ENCODE results near the gene EMID1.

Gene EMID1

DNA sequence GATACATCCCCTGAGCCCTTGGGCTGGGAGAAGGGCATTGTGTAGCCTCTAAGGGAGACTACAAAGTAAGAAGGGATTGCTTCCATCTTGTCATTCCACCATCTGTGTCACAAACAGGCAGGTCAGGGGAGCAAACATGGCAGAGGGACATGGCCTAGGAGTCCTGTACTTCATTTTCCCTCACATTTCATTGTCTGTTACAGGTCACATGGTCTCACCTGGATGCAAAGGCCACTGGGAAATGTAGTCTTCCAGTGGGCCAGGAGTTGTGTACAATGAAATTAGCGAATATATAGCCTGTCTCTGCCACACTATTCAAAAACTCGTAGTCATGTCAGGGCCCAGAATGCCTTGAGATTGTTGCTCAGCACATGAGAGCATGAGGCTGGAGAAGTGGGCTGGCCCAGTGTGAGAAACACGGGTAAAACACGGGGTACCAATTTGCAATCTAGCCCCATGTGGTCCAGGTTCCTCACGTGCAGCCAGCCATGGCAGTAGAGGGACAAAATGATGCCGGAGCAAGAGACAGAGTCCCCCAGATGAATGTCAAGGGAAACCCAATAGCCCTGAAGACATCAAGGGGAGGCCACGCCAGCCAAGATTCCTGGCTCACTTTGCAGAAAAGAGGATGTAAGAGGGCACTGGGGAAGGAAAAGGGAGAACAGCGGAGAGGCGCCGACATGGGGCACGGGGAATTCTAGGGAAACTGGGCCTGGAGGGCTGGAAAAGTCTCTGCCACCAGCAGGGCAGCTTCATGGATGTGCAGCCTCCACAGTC, 47.7 kb upstream of the EMID1 start:
- Histone ChIP-seq H3K9me3 (ENCODE audit: control insufficient read depth, insufficient read depth, low read depth, low read length) (no peaks in the 10 kb centered on the region), H3K4me3 (ENCODE audit: low read depth, low read length) (no peak overlapping the region), H3K4me1 (ENCODE audit: control insufficient read depth, insufficient read depth, low read length) (no peaks in the 10 kb centered on the region), H3K36me3 (ENCODE audit: control insufficient read depth in 2 of 2, insufficient read depth in 1 of 2, low read length in 2 of 2) (no peaks in the 10 kb centered on the region), H3K27ac (ENCODE audit: extremely low read depth, low read depth, low read length) (no peak overlapping the region)
- ChIA-PET POLR2A (no interaction called here), CTCF (no interaction called here)
- no peak for TF ChIP-seq ZNF2 (tag by site-specific recombination; IDR thresholded peaks at IDR 0.05)
- no peak for TF ChIP-seq ZNF423 (tag by site-specific recombination; IDR thresholded peaks at IDR 0.05)
- TF ChIP-seq, protein P1, sequence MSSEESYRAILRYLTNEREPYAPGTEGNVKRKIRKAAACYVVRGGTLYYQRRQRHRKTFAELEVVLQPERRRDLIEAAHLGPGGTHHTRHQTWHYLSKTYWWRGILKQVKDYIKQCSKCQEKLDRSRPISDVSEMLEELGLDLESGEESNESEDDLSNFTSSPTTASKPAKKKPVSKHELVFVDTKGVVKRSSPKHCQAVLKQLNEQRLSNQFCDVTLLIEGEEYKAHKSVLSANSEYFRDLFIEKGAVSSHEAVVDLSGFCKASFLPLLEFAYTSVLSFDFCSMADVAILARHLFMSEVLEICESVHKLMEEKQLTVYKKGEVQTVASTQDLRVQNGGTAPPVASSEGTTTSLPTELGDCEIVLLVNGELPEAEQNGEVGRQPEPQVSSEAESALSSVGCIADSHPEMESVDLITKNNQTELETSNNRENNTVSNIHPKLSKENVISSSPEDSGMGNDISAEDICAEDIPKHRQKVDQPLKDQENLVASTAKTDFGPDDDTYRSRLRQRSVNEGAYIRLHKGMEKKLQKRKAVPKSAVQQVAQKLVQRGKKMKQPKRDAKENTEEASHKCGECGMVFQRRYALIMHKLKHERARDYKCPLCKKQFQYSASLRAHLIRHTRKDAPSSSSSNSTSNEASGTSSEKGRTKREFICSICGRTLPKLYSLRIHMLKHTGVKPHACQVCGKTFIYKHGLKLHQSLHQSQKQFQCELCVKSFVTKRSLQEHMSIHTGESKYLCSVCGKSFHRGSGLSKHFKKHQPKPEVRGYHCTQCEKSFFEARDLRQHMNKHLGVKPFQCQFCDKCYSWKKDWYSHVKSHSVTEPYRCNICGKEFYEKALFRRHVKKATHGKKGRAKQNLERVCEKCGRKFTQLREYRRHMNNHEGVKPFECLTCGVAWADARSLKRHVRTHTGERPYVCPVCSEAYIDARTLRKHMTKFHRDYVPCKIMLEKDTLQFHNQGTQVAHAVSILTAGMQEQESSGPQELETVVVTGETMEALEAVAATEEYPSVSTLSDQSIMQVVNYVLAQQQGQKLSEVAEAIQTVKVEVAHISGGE (tag by site-specific recombination; conservative IDR thresholded peaks at IDR 0.05; ENCODE audit: low read depth): no peak
- no peak for TF ChIP-seq HOXA7 (CRISPR knock-in tag; IDR thresholded peaks at IDR 0.05; ENCODE audit: borderline replicate concordance)
- TF ChIP-seq, protein P2, sequence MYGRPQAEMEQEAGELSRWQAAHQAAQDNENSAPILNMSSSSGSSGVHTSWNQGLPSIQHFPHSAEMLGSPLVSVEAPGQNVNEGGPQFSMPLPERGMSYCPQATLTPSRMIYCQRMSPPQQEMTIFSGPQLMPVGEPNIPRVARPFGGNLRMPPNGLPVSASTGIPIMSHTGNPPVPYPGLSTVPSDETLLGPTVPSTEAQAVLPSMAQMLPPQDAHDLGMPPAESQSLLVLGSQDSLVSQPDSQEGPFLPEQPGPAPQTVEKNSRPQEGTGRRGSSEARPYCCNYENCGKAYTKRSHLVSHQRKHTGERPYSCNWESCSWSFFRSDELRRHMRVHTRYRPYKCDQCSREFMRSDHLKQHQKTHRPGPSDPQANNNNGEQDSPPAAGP (tag by site-specific recombination; IDR thresholded peaks at IDR 0.05): no peak
- TF ChIP-seq, protein P3, sequence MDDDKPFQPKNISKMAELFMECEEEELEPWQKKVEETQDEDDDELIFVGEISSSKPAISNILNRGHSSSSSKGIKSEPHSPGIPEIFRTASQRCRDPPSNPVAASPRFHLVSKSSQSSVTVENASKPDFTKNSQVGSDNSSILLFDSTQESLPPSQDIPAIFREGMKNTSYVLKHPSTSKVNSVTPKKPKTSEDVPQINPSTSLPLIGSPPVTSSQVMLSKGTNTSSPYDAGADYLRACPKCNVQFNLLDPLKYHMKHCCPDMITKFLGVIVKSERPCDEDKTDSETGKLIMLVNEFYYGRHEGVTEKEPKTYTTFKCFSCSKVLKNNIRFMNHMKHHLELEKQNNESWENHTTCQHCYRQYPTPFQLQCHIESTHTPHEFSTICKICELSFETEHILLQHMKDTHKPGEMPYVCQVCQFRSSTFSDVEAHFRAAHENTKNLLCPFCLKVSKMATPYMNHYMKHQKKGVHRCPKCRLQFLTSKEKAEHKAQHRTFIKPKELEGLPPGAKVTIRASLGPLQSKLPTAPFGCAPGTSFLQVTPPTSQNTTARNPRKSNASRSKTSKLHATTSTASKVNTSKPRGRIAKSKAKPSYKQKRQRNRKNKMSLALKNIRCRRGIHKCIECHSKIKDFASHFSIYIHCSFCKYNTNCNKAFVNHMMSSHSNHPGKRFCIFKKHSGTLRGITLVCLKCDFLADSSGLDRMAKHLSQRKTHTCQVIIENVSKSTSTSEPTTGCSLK (tag by site-specific recombination; IDR thresholded peaks at IDR 0.05): no peak
- TF ChIP-seq ZNF112 (tag by site-specific recombination; IDR thresholded peaks at IDR 0.05): no peak
- no peak for TF ChIP-seq ZNF707 (tag by site-specific recombination; IDR thresholded peaks at IDR 0.05)
- TF ChIP-seq, protein P4, sequence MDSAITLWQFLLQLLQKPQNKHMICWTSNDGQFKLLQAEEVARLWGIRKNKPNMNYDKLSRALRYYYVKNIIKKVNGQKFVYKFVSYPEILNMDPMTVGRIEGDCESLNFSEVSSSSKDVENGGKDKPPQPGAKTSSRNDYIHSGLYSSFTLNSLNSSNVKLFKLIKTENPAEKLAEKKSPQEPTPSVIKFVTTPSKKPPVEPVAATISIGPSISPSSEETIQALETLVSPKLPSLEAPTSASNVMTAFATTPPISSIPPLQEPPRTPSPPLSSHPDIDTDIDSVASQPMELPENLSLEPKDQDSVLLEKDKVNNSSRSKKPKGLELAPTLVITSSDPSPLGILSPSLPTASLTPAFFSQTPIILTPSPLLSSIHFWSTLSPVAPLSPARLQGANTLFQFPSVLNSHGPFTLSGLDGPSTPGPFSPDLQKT (IDR thresholded peaks at IDR 0.05; ENCODE audit: borderline replicate concordance, low read depth, low read length): no peak
- no peak for TF ChIP-seq ZNF114 (tag by site-specific recombination; IDR thresholded peaks at IDR 0.05)
- TF ChIP-seq ZNF248 (tag by site-specific recombination; IDR thresholded peaks at IDR 0.05): no peak
- TF ChIP-seq, protein P5, sequence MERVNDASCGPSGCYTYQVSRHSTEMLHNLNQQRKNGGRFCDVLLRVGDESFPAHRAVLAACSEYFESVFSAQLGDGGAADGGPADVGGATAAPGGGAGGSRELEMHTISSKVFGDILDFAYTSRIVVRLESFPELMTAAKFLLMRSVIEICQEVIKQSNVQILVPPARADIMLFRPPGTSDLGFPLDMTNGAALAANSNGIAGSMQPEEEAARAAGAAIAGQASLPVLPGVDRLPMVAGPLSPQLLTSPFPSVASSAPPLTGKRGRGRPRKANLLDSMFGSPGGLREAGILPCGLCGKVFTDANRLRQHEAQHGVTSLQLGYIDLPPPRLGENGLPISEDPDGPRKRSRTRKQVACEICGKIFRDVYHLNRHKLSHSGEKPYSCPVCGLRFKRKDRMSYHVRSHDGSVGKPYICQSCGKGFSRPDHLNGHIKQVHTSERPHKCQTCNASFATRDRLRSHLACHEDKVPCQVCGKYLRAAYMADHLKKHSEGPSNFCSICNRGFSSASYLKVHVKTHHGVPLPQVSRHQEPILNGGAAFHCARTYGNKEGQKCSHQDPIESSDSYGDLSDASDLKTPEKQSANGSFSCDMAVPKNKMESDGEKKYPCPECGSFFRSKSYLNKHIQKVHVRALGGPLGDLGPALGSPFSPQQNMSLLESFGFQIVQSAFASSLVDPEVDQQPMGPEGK (tag by site-specific recombination; IDR thresholded peaks at IDR 0.05): no peak
- TF ChIP-seq ZNF544 (tag by site-specific recombination; IDR thresholded peaks at IDR 0.05): no peak
- TF ChIP-seq, protein P6, sequence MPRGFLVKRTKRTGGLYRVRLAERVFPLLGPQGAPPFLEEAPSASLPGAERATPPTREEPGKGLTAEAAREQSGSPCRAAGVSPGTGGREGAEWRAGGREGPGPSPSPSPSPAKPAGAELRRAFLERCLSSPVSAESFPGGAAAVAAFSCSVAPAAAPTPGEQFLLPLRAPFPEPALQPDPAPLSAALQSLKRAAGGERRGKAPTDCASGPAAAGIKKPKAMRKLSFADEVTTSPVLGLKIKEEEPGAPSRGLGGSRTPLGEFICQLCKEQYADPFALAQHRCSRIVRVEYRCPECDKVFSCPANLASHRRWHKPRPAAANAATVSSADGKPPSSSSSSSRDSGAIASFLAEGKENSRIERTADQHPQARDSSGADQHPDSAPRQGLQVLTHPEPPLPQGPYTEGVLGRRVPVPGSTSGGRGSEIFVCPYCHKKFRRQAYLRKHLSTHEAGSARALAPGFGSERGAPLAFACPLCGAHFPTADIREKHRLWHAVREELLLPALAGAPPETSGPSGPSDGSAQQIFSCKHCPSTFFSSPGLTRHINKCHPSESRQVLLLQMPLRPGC (tag by site-specific recombination; IDR thresholded peaks at IDR 0.05): no peak
- TF ChIP-seq ZNF791 (tag by site-specific recombination; IDR thresholded peaks at IDR 0.05): no peak
- no peak for TF ChIP-seq ZNF571 (tag by site-specific recombination; IDR thresholded peaks at IDR 0.05)
- TF ChIP-seq, protein P7, sequence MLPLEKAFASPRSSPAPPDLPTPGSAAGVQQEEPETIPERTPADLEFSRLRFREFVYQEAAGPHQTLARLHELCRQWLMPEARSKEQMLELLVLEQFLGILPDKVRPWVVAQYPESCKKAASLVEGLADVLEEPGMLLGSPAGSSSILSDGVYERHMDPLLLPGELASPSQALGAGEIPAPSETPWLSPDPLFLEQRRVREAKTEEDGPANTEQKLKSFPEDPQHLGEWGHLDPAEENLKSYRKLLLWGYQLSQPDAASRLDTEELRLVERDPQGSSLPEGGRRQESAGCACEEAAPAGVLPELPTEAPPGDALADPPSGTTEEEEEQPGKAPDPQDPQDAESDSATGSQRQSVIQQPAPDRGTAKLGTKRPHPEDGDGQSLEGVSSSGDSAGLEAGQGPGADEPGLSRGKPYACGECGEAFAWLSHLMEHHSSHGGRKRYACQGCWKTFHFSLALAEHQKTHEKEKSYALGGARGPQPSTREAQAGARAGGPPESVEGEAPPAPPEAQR (tag by site-specific recombination; IDR thresholded peaks at IDR 0.05): no peak
- no peak for TF ChIP-seq ZXDB (tag by site-specific recombination; IDR thresholded peaks at IDR 0.05)
- TF ChIP-seq ZNF785 (tag by site-specific recombination; IDR thresholded peaks at IDR 0.05): no peak
- no peak for TF ChIP-seq OVOL3 (tag by site-specific recombination; IDR thresholded peaks at IDR 0.05)
